8988T (cell line): Measurements from ENCODE around the gene CARS1.

ENCODE experiments used
- DNase-seq: peaks from one replicate; pipeline ENCODE4 v3.0.0; 2011

CARS1 gene

GRCh38 chr11:3007404-3008010 lies 49.7 kb downstream of the CARS1 start:
- DNase-seq = no peak

DNA sequence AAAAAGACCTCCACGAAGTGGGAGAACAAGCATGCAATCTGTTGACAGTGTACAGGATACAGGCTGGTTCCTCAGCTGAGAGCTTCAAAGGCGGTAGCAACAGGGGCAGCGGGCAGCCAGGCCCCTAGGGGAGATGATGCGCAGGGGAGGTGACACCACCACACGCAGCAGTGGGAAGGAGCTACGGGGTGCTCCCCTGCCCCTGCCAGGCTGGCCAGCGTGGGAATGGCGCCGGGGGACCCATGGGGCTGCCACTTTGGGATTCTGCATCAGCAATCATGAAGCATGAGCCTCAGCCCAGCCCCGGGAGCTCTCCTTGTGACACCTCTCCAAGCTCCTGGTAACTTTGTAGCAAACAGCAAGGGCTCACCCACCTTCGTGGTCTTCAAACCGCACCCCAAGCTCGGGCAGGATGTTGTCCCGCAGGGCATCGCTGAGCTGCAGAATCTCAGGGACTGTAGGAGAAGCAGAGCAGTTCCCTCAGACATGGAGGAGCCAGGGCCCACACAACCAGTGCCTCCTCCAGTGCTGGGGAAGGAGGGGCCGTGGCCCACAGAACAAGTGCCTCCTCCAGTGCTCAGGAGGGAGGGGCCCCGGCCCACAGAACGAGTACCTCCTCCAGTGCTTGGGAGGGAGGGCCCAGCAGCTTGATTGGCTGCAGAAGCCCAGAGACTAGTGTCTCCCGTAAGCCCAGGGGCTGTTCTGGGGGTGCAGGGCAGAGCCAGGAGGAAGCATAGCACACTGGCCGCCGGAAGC lies 50.5 kb downstream of the CARS1 start:
- no peak for DNase-seq

DNA sequence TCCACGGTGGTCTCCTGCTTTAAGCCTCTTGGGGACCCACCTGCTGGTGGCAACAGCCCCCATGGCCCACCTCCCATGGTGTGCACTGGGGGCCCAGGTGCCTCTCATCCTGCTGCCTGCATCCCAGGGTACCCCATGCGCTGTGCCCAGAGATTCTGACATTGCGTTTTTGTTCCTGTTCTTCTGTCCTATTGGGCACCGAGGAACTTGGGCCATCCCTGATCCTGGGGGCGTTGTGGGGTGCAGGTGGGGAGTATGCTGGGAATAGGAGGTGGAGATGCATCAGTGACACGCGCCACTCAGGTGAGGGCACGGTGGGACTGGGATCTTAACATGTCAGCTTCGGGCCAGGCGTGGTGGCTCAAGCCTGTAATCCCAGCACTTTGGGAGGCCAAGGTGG lies 52.7 kb downstream of the CARS1 start:
- no peak for DNase-seq

GRCh38 chr11:3003396-3004231 lies 53.6 kb downstream of the CARS1 start:
- no peak for DNase-seq

DNA sequence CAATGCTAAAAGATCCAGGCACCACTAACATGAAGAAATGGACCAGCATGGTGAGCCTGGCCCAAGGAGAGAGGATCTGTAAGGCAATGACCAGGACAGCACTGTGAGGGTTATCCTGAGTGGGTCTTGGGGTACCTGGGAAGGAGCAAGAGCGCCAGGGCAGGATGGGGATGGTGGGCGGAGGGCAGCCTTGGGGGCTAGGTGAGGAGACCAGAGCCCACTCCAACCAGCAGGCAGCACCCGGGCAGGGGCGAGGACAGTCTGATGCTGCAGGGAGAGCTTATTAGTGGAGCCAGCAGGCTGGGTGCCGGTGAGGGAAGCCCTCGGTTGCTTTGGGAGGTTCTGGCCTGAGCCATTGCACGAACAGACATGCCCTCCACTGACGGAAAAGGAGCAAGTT lies 54.4 kb downstream of the CARS1 start:
- no peak for DNase-seq

DNA sequence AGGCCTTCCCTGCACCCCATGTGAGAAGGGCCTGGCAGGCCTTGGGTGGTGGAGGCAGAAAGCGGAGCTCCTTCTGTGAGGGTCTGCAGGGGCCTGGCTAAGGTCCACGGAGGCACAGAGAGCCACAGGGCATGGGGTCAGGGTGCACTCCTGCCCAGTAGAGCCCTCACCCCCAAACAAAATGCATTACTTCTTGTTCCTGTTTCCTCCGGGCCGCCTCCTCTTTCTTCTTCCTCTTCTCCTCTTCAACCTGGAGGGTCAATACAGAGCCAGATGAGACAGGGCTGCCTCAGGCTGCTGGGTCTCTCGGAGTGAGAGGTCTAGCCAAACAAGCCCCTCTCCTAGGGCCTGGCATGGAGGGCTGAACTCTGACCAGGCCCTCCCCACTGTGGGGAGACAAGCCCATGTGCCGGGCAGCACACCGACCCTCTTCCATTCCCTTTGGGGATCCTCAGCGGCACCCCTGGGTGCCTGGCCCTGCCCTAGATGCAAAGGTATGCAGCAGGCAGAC lies 54.8 kb downstream of the CARS1 start:
- no peak for DNase-seq

DNA sequence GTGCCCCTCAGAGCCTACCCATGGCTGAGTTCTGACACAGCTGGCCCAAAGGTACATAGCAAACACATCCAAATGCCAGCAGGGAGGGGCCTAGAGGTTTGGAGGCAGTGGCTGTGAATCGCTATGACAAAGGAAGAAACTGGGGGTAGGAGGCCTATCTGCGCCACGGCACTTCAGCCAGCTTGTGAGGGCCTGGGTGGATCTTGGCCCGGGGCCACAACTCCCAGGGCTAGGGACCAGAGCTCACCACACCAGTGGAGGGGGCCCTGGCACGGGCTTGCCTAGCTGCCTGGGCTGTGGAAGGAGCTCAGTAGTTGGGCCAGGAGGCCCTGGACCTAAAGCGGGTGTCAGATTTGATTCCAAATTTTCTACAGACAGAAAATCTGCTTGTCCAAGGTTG lies 55.7 kb downstream of the CARS1 start:
- no peak for DNase-seq

DNA sequence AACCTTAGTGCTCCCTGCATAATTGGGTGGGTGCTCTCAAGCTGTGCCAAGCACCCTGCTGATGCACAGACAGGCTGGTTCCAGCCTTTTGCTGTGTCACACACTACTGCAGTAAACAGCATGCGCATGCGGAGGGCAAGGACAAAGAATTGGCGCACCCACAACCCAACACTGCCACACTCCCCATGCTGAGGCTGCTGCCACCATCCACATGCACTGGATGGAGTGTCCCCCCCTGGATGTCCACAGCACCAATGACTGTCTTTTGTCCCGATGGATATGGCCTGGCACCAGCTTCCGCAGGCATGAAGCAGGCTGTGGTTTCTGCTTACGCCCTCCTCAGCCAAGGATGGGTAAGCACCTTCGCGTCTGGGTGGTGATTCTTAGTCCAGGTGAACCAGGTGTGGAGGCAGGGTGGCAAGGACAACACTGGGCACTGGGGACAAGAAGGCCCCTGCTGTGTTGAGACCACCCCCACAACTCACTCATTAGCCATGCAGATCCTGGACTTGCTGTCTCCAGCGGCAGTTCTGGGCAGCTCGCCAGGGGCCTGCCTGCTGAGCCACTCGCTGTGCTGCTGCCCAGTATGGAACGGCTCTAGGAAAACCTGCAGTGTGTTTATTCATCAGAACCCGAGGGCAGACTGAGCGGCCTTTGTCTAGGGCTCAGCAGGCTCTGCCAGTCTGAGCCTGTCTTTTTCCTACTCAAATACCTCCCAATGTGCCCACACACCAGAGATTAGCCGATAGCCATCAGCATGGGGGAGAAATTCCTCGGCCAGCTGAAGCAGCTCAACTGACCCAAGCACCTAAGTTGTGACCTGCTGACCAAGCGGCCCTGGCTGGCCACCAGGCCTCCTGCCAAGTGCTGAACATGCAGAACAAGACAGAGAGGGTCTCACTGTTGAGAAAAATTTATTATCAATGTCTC lies 56.9 kb downstream of the CARS1 start:
- DNase-seq = no peak

DNA sequence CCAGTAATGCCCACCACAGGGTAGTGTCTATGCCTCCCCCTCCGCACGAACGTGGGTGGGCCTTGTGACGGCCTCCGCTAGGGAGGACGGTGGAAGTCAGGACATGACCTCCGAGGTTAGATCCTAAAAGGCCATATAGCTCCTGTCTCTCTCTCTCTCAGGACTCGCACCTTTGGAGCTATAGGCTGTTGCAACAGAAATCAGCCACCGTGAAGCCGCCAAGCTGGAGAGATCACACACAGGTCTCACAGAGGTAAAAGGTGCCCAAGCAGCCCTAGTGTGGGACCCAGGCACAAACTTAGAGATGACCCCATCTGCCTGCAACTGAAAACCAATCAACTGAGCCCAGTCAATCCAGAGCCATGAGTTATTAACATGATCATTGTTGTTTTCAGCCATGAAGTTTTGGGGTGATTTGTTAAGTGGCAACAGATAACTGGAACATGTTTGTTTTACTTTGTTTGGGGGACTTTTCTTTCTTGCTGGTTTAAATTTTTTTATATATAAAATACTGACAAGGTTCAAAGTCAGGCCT lies 57.7 kb downstream of the CARS1 start:
- DNase-seq = no peak

- no peak for DNase-seq
Observed at GRCh38 chr11:2998073-2998850, 59.0 kb downstream of the CARS1 start.

- no peak for DNase-seq
Observed at GRCh38 chr11:2997406-2997805, 59.8 kb downstream of the CARS1 start.

GRCh38 chr11:2996976-2997375 lies 60.2 kb downstream of the CARS1 start:
- no peak for DNase-seq

DNA sequence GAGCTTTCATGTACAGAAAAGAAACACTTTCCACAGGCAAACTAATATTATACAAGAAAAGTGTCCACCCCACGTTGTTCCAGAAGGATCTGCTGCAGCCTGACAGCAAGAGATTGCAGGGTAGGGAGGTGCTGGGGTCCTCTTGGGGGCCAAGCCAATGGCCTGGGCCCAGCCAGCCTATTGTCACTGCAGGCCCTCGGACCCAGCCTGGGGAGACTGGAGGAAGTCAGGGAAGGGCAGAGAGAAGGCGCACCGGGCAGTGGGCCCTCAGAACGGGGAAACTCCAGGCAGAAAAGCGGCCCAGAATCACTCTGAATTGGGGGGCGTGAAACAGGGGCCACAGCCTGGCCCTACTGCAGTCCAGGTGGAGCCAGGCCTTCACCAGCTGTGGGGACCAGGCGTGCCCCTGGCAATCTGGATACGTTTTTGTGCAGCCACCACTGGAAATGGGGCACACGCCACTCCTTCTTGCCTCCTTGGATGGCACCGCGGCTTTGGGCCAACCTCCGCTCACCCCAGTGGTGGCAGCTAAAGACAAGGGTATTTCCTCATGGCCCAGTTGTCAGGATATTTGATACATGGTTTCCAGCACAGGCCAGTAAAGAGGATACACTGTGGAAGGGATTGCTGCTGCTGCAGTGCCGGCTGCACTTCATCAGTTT lies 61.2 kb downstream of the CARS1 start:
- DNase-seq = no peak

DNA sequence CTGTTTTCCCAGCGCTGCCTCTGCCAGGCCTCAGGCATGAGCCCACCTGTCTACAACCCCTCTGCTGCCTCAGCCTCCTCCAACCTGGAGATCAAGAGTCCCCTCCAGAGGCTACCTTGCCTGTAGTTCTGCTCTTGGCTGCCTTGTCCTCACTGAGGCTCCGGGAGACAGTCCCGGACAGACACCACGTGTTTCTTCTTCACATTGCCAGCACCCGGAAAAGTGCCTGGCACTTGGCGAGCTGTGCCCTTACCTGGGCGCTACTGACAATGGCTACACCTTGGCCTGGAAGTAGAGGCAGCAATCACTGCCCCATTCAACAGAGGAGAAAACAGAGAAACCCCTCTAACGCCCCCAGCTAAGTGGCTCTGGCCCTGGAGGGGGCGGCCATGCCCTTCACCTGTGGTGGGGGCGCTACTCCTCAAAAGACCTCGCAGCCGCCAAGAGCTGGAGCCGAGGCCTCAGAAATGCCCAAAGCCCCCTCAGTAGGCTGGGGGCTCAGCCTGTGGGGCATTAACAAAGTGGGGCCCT lies 62.1 kb downstream of the CARS1 start:
- no peak for DNase-seq

- no peak for DNase-seq
Observed at GRCh38 chr11:2994336-2994730, 62.9 kb downstream of the CARS1 start.

DNA sequence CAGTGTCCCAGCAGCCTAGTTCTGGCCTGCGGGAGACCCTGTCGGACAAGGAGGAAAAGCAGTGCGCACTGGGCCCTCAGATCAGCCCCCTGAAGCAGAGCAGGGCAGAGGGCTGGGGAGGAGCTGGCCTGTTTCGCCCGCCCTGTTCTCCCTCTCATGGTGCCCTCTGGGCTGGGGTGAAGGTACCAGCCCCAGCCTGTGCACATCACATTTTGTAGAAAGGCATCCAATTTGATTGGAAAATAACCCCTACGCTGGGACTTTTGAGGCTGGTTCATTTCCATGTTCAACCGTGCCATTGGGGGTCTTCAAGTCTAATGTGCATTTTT lies 64.3 kb downstream of the CARS1 start:
- no peak for DNase-seq

- DNase-seq = peak; percentile 100
Observed at GRCh38 chr11:2992234-2992996, 64.8 kb downstream of the CARS1 start, which contains the start of gene NAP1L4. Gene NAP1L4 (minus strand): TSS chr11:2992329. CDS start chr11:2979220, 13,109 bp downstream.

DNA sequence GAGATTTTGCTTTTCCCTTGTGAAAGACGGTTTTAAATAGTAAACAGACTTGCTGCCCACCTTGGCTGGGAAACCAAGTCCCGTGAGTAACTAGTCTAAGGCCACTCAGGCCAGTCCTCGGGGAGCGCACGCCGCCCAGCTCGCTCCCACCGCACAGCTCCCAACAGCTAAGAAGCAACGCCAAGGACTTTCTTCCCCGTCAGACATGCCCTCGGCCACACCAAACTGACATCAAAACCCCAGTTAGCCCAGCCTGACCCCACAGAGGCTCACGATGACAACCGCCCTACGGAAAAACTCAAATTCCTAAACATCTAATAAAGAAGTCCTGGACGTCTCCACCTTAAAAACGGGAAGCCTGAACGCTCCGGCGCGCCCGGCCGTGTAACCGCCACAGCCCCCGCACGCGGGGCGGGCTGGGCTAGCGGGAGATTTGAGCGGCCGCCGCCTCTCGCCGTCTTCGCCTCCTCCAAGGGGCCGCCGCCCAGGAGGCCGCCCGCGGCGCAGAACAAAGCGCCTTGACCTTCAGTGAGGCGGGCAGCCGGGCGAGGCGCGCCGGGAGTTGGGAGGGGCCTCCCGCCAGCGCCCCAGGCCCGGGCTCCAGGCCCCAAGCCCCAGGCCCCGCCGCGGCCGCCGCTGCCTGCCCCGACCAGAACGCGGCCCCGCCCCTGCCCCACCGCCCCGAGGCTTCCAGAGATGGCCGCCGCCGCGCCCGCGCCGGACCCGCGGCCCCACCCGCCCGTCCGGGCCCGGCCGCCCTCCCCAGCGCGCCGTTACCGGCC lies 65.6 kb downstream of the CARS1 start:
- no peak for DNase-seq
